ENCODE measurements around the gene MINDY2. TPM values are rescaled to one million over a fixed set of nuclear protein-coding genes. Genes with fewer than 3 reads are reported as not detected.

The MINDY2 gene
- polyA plus RNA-seq, 3 donors: 3.4 to 10.9 (median 3.4) TPM

GRCh38 chr15:58793862-58794261 lies 22.8 kb downstream of the MINDY2 start:
- Histone ChIP-seq H3K4me3 (replicated peaks in 1 of 3; ENCODE audit: low read depth in 2 of 3, low read length in 3 of 3) (no peak overlapping the region), H2AFZ (ENCODE audit: insufficient read depth, low read depth, low read length, poor library complexity, severe bottlenecking) (no peak overlapping the region)

GRCh38 chr15:58795825-58796224 lies 24.7 kb downstream of the MINDY2 start:
- H3K27ac ChIP-seq (ENCODE audit: low read depth in 1 of 2, low read length in 2 of 2): no peak overlapping the region
- H3K27ac Mint-ChIP-seq: no peak overlapping the region

More at GRCh38 chr15:58793862-58794261, 22.8 kb downstream of the MINDY2 start:
- H3K4me3 Mint-ChIP-seq: no peak overlapping the region
- no peaks in the 10 kb centered on the region for H3K27me3 Mint-ChIP-seq (ENCODE audit: low read depth in 3 of 3)
- no peak for DNase-seq
- peaks cover 16% of the 10 kb centered on the region for H4K20me1 ChIP-seq (ENCODE audit: insufficient read depth, low read length)
- H3K9ac ChIP-seq (ENCODE audit: insufficient read depth, low read length, poor library complexity, severe bottlenecking): no peak overlapping the region
- no peaks in the 10 kb centered on the region for H3K9me3 ChIP-seq (replicated peaks in 1 of 2; ENCODE audit: control insufficient read depth in 1 of 2, insufficient read depth in 1 of 2, low read length in 2 of 2)
- H3K27me3 ChIP-seq (ENCODE audit: control insufficient read depth in 2 of 2, insufficient read depth in 2 of 2, low read length in 2 of 2): no peaks in the 10 kb centered on the region
- no peaks in the 10 kb centered on the region for H3K4me1 ChIP-seq (ENCODE audit: control insufficient read depth in 1 of 2, insufficient read depth in 2 of 2, low read length in 2 of 2)
- H3K79me2 ChIP-seq (ENCODE audit: insufficient read depth, low read length): no peaks in the 10 kb centered on the region
- 95% methylated on average over 6 of the region's 6 CpGs for WGBS (ENCODE audit: insufficient coverage)
- H3K27ac Mint-ChIP-seq: peak overlapping the region in 1 of 7 donors; percentile 32
- H3K4me2 ChIP-seq (replicated peaks; ENCODE audit: extremely low read depth, low read length, poor library complexity, severe bottlenecking): no peak overlapping the region
- peaks cover 0 to 3% of the 10 kb centered on the region in 2 donors for H3K36me3 ChIP-seq (replicated peaks in 1 of 2; ENCODE audit: control insufficient read depth in 1 of 2, insufficient read depth in 2 of 2, low read length in 2 of 2)
- H3K36me3 Mint-ChIP-seq: peaks cover 14 to 37% of the 10 kb centered on the region in 2 donors
- H3K27ac ChIP-seq (ENCODE audit: low read depth in 1 of 2, low read length in 2 of 2): no peak overlapping the region
- TF ChIP-seq, protein P1, sequence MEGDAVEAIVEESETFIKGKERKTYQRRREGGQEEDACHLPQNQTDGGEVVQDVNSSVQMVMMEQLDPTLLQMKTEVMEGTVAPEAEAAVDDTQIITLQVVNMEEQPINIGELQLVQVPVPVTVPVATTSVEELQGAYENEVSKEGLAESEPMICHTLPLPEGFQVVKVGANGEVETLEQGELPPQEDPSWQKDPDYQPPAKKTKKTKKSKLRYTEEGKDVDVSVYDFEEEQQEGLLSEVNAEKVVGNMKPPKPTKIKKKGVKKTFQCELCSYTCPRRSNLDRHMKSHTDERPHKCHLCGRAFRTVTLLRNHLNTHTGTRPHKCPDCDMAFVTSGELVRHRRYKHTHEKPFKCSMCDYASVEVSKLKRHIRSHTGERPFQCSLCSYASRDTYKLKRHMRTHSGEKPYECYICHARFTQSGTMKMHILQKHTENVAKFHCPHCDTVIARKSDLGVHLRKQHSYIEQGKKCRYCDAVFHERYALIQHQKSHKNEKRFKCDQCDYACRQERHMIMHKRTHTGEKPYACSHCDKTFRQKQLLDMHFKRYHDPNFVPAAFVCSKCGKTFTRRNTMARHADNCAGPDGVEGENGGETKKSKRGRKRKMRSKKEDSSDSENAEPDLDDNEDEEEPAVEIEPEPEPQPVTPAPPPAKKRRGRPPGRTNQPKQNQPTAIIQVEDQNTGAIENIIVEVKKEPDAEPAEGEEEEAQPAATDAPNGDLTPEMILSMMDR (IDR thresholded peaks at IDR 0.05): no peak
- intact Hi-C loops (cut with micrococcal nuclease): no loop called here
- H3K9me3 Mint-ChIP-seq: peaks cover 0 to 11% (median 3%) of the 10 kb centered on the region in 7 donors
- H3K4me1 Mint-ChIP-seq: peaks cover 5% of the 10 kb centered on the region

More at GRCh38 chr15:58795825-58796224, 24.7 kb downstream of the MINDY2 start:
- H3K9ac ChIP-seq (ENCODE audit: insufficient read depth, low read length, poor library complexity, severe bottlenecking): no peak overlapping the region
- peaks cover 5% of the 10 kb centered on the region for H3K4me1 Mint-ChIP-seq
- H3K4me3 ChIP-seq (replicated peaks in 1 of 3; ENCODE audit: low read depth in 2 of 3, low read length in 3 of 3): no peak overlapping the region
- no peaks in the 10 kb centered on the region for H3K36me3 ChIP-seq (replicated peaks in 1 of 2; ENCODE audit: control insufficient read depth in 1 of 2, insufficient read depth in 2 of 2, low read length in 2 of 2)
- 94% methylated on average over 2 of the region's 2 CpGs for WGBS (ENCODE audit: insufficient coverage)
- H3K79me2 ChIP-seq (ENCODE audit: insufficient read depth, low read length): no peaks in the 10 kb centered on the region
- H3K27me3 Mint-ChIP-seq (ENCODE audit: low read depth in 3 of 3): no peaks in the 10 kb centered on the region
- no peak overlapping the region for H3K4me2 ChIP-seq (replicated peaks; ENCODE audit: extremely low read depth, low read length, poor library complexity, severe bottlenecking)
- no peaks in the 10 kb centered on the region for H3K4me1 ChIP-seq (ENCODE audit: control insufficient read depth in 1 of 2, insufficient read depth in 2 of 2, low read length in 2 of 2)
- H4K20me1 ChIP-seq (ENCODE audit: insufficient read depth, low read length): peaks cover 16% of the 10 kb centered on the region
- H3K9me3 Mint-ChIP-seq: peaks cover 0 to 11% (median 3%) of the 10 kb centered on the region in 7 donors
- no peaks in the 10 kb centered on the region for H3K9me3 ChIP-seq (replicated peaks in 1 of 2; ENCODE audit: control insufficient read depth in 1 of 2, insufficient read depth in 1 of 2, low read length in 2 of 2)
- no peak overlapping the region for H3K4me3 Mint-ChIP-seq
- no peak overlapping the region for H2AFZ ChIP-seq (ENCODE audit: insufficient read depth, low read depth, low read length, poor library complexity, severe bottlenecking)
- peaks cover 7 to 29% of the 10 kb centered on the region in 2 donors for H3K36me3 Mint-ChIP-seq
- no peak for DNase-seq
- intact Hi-C loops (cut with micrococcal nuclease): no loop called here
- no peaks in the 10 kb centered on the region for H3K27me3 ChIP-seq (ENCODE audit: control insufficient read depth in 2 of 2, insufficient read depth in 2 of 2, low read length in 2 of 2)
- TF ChIP-seq, protein P1 (IDR thresholded peaks at IDR 0.05): no peak

All from CD14-positive monocyte (primary cell).